Bone marrow (tissue), 2 donors: ENCODE measurements around the gene APBB3.
A peak's percentile ranks its signal among the peaks of the same experiment; 100 is the strongest.

ENCODE experiments used
- DNase-seq, 2 donors: peaks; one replicate each; lab custom pipeline; 2025; lab: John Stamatoyannopoulos, UW

APBB3 gene

GRCh38 chr5:140554454-140554853 is 9.9 kb downstream of the APBB3 start:
- no peak for DNase-seq

GRCh38 chr5:140553657-140554056 is 10.7 kb downstream of the APBB3 start:
- DNase-seq = peak in 1 of 2 donors; percentile 34

- no peak for DNase-seq
These were observed 12.5 kb downstream of the APBB3 start for GRCh38 chr5:140551872-140552271.

GRCh38 chr5:140550147-140551079 is 14.0 kb downstream of the APBB3 start:
- no peak for DNase-seq

- DNase-seq = peak in 1 of 2 donors; percentile 80
These were observed 14.9 kb downstream of the APBB3 start for GRCh38 chr5:140549237-140550144.

- no peak for DNase-seq
These were observed 15.6 kb downstream of the APBB3 start for GRCh38 chr5:140548791-140549190.

- DNase-seq = no peak
These were observed 16.1 kb downstream of the APBB3 start for GRCh38 chr5:140548300-140548688.

- DNase-seq = peak; percentile 78 to 83
These were observed 16.7 kb downstream of the APBB3 start, which contains the start of gene EIF4EBP3 for GRCh38 chr5:140547508-140548299. Gene EIF4EBP3 (plus strand): TSS chr5:140547662. CDS start chr5:140547738, 76 bp downstream.

- DNase-seq = no peak
These were observed 17.4 kb downstream of the APBB3 start for GRCh38 chr5:140546851-140547507.

GRCh38 chr5:140545606-140546005 is 18.8 kb downstream of the APBB3 start:
- DNase-seq = no peak

- no peak for DNase-seq
These were observed 19.4 kb downstream of the APBB3 start for GRCh38 chr5:140544986-140545385.

GRCh38 chr5:140542972-140543371 is 21.4 kb downstream of the APBB3 start:
- no peak for DNase-seq

- DNase-seq = no peak
These were observed 24.2 kb downstream of the APBB3 start for GRCh38 chr5:140540227-140540626.

GRCh38 chr5:140524003-140524402 is 40.4 kb downstream of the APBB3 start:
- DNase-seq = no peak

- DNase-seq = no peak
These were observed 51.3 kb downstream of the APBB3 start for GRCh38 chr5:140513124-140513523.

GRCh38 chr5:140509898-140510297 is 54.5 kb downstream of the APBB3 start:
- no peak for DNase-seq
